Liver (tissue), 3 donors: ENCODE results near the gene TRPV4.

Source experiments
- CTCF ChIP-seq: fragments of 150-350 bp; IDR thresholded peaks from 2 replicates; pipeline ENCODE4 v1.5.1; 2017; ENCODE audit warnings: improper control_type of control experiment, low read depth, low read length; ENCODE audit not compliant: missing input control
- GABPA ChIP-seq, 2 donors: IDR thresholded peaks in 1 of 2; conservative IDR thresholded peaks in 1 of 2; 2 replicates each; pipeline ENCODE4 v1.6.1; 2016; ENCODE audit warnings: antibody characterized with exemption in 2 of 2, mild to moderate bottlenecking in 1 of 2, moderate library complexity in 1 of 2
- HNF4G ChIP-seq: IDR thresholded peaks from 2 replicates; pipeline ENCODE4 v1.6.1; 2016; ENCODE audit warnings: antibody characterized with exemption
- JUND ChIP-seq, 2 donors: IDR thresholded peaks; 2 replicates each; pipeline ENCODE4 v1.6.1; 2016; ENCODE audit warnings: antibody characterized with exemption in 2 of 2
- RAD21 ChIP-seq, 2 donors: IDR thresholded peaks; 2 replicates each; pipeline ENCODE4 v1.6.1; 2016; ENCODE audit warnings: antibody characterized with exemption in 2 of 2, mild to moderate bottlenecking in 2 of 2
- TAF1 ChIP-seq: conservative IDR thresholded peaks from 2 replicates; pipeline ENCODE4 v1.6.1; 2016; ENCODE audit warnings: antibody characterized with exemption, mild to moderate bottlenecking
- YY1 ChIP-seq: IDR thresholded peaks from 2 replicates; pipeline ENCODE4 v1.6.1; 2016; ENCODE audit warnings: antibody characterized with exemption, mild to moderate bottlenecking
- TF ChIP-seq, protein P1 (sequence below): IDR thresholded peaks from 2 replicates; pipeline ENCODE4 v1.6.1; 2016; ENCODE audit warnings: antibody characterized with exemption
- TF ChIP-seq, protein P2 (sequence below): IDR thresholded peaks from 2 replicates; pipeline ENCODE4 v1.6.1; 2016; ENCODE audit warnings: antibody characterized with exemption
- donor health status: healthy.
- donor health status: healthy.

- no peak for TF ChIP-seq JUND (IDR thresholded peaks at IDR 0.05)
- peak; percentile 13 for TF ChIP-seq CTCF
- TF ChIP-seq RAD21 (IDR thresholded peaks at IDR 0.05): peak in 1 of 2 donors; percentile 34
- TF ChIP-seq, protein P1, sequence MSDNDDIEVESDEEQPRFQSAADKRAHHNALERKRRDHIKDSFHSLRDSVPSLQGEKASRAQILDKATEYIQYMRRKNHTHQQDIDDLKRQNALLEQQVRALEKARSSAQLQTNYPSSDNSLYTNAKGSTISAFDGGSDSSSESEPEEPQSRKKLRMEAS: no peak
- TF ChIP-seq YY1: no peak
- TF ChIP-seq HNF4G: no peak
- TF ChIP-seq GABPA (IDR thresholded peaks at IDR 0.05 in 1 of 2, conservative IDR thresholded peaks at IDR 0.05 in 1 of 2): no peak
- TF ChIP-seq, protein P2, sequence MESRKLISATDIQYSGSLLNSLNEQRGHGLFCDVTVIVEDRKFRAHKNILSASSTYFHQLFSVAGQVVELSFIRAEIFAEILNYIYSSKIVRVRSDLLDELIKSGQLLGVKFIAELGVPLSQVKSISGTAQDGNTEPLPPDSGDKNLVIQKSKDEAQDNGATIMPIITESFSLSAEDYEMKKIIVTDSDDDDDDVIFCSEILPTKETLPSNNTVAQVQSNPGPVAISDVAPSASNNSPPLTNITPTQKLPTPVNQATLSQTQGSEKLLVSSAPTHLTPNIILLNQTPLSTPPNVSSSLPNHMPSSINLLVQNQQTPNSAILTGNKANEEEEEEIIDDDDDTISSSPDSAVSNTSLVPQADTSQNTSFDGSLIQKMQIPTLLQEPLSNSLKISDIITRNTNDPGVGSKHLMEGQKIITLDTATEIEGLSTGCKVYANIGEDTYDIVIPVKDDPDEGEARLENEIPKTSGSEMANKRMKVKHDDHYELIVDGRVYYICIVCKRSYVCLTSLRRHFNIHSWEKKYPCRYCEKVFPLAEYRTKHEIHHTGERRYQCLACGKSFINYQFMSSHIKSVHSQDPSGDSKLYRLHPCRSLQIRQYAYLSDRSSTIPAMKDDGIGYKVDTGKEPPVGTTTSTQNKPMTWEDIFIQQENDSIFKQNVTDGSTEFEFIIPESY: no peak
- no peak for TF ChIP-seq TAF1
Measured at GRCh38 chr12:109764123-109764522, 69.1 kb downstream of the TRPV4 start.
